Neural progenitor cell (in vitro differentiated cells): ENCODE data around the gene GRM2.

Experiments used
- EZH2 ChIP-seq: fragments of 200-600 bp; sonication (generic); IDR thresholded peaks from 2 replicates; pipeline ENCODE4 v1.6.1; 2017; ENCODE audit warnings: antibody characterized with exemption, mild to moderate bottlenecking, moderate library complexity
- EZH2phosphoT487 ChIP-seq: fragments of 200-600 bp; sonication (generic); IDR thresholded peaks from 2 replicates; pipeline ENCODE4 v1.6.1; 2017; ENCODE audit warnings: antibody characterized with exemption
- TF ChIP-seq, protein P1 (sequence below): fragments of 200-600 bp; sonication (generic); IDR thresholded peaks from 2 replicates; pipeline ENCODE4 v1.5.1; 2017; ENCODE audit warnings: antibody characterized with exemption, mild to moderate bottlenecking

GRCh38 chr3:51681453-51681852 is 25.4 kb upstream of the GRM2 start:
- TF ChIP-seq, protein P1, sequence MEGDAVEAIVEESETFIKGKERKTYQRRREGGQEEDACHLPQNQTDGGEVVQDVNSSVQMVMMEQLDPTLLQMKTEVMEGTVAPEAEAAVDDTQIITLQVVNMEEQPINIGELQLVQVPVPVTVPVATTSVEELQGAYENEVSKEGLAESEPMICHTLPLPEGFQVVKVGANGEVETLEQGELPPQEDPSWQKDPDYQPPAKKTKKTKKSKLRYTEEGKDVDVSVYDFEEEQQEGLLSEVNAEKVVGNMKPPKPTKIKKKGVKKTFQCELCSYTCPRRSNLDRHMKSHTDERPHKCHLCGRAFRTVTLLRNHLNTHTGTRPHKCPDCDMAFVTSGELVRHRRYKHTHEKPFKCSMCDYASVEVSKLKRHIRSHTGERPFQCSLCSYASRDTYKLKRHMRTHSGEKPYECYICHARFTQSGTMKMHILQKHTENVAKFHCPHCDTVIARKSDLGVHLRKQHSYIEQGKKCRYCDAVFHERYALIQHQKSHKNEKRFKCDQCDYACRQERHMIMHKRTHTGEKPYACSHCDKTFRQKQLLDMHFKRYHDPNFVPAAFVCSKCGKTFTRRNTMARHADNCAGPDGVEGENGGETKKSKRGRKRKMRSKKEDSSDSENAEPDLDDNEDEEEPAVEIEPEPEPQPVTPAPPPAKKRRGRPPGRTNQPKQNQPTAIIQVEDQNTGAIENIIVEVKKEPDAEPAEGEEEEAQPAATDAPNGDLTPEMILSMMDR: no peak
- TF ChIP-seq EZH2 (no peak), EZH2phosphoT487 (no peak)
